SK-N-SH treated with all-trans-retinoic acid at 6 μM for 48 hours (cell line): Measurements from ENCODE around the gene TWSG1.

Experiments used
- ATAC-seq: fragments of 200-7000 bp; cut with Tn5 transposase; 3 replicates; pipeline ENCODE4 v1.9.1; 2020; ENCODE audit warnings: mild to moderate bottlenecking, moderate library complexity
- ARNTL ChIP-seq: fragments of 450-650 bp; formaldehyde crosslinking; IDR thresholded peaks from 2 replicates; pipeline ENCODE4 v1.5.0; 2020; ENCODE audit warnings: low read depth, mild to moderate bottlenecking, moderate library complexity, borderline replicate concordance
- BACH2 ChIP-seq: fragments of 250-450 bp; sonication (Bioruptor Pico); IDR thresholded peaks from 2 replicates; pipeline ENCODE4 v1.9.0; 2021; ENCODE audit warnings: mild to moderate bottlenecking, borderline replicate concordance
- CREB5 ChIP-seq: fragments of 250-450 bp; sonication (Bioruptor Pico); IDR thresholded peaks from 2 replicates; pipeline ENCODE4 v1.5.1; 2020; ENCODE audit warnings: low read depth, mild to moderate bottlenecking, moderate library complexity
- CSDC2 ChIP-seq: fragments of 250-450 bp; sonication (Bioruptor Pico); IDR thresholded peaks from 2 replicates; pipeline ENCODE4 v1.5.0; 2020; ENCODE audit warnings: mild to moderate bottlenecking, moderate library complexity
- CSRNP3 ChIP-seq: fragments of 250-450 bp; sonication (Bioruptor Pico); IDR thresholded peaks from 2 replicates; pipeline ENCODE4 v1.5.1; 2021; ENCODE audit warnings: mild to moderate bottlenecking, moderate library complexity
- ESRRG ChIP-seq: fragments of 250-450 bp; sonication (Bioruptor Pico); IDR thresholded peaks from 2 replicates; pipeline ENCODE4 v1.6.1; 2021; ENCODE audit warnings: mild to moderate bottlenecking
- GLIS3 ChIP-seq: fragments of 250-450 bp; sonication (Bioruptor Pico); IDR thresholded peaks from 2 replicates; pipeline ENCODE4 v1.5.0; 2020; ENCODE audit warnings: mild to moderate bottlenecking, moderate library complexity
- ISL1 ChIP-seq: fragments of 250-450 bp; sonication (Bioruptor Pico); IDR thresholded peaks from 2 replicates; pipeline ENCODE4 v2.1.2; 2022; ENCODE audit warnings: mild to moderate bottlenecking, moderate library complexity
- OSR1 ChIP-seq: fragments of 250-450 bp; sonication (Bioruptor Pico); IDR thresholded peaks from 2 replicates; pipeline ENCODE4 v1.8.0; 2022; ENCODE audit warnings: moderate library complexity, mild to moderate bottlenecking, inconsistent platforms
- PATZ1 ChIP-seq: fragments of 250-450 bp; sonication (Bioruptor Pico); IDR thresholded peaks from 2 replicates; pipeline ENCODE4 v1.8.0; 2020; ENCODE audit warnings: mild to moderate bottlenecking, moderate library complexity, borderline replicate concordance
- POU6F1 ChIP-seq: fragments of 250-450 bp; sonication (Bioruptor Pico); IDR thresholded peaks from 2 replicates; pipeline ENCODE4 v1.8.0; 2021; ENCODE audit warnings: low read depth, mild to moderate bottlenecking, moderate library complexity, borderline replicate concordance
- PPARA ChIP-seq: fragments of 250-450 bp; sonication (Bioruptor Pico); IDR thresholded peaks from 2 replicates; pipeline ENCODE4 v1.5.0; 2020; ENCODE audit warnings: mild to moderate bottlenecking, borderline replicate concordance
- RARB ChIP-seq: fragments of 250-450 bp; sonication (Bioruptor Pico); IDR thresholded peaks from 2 replicates; pipeline ENCODE4 v1.8.0; 2021; ENCODE audit warnings: mild to moderate bottlenecking, moderate library complexity
- SNAI2 ChIP-seq: fragments of 250-450 bp; sonication (Bioruptor Pico); IDR thresholded peaks from 2 replicates; pipeline ENCODE4 v1.5.0; 2020; ENCODE audit warnings: mild to moderate bottlenecking, moderate library complexity
- TCF4 ChIP-seq: fragments of 250-450 bp; sonication (Bioruptor Pico); IDR thresholded peaks from 2 replicates; pipeline ENCODE4 v1.8.0; 2021; ENCODE audit warnings: mild to moderate bottlenecking, moderate library complexity, borderline replicate concordance
- TOX ChIP-seq: fragments of 250-450 bp; sonication (Bioruptor Pico); IDR thresholded peaks from 2 replicates; pipeline ENCODE4 v1.8.0; 2021; ENCODE audit warnings: mild to moderate bottlenecking, moderate library complexity, borderline replicate concordance
- TSHZ2 ChIP-seq: fragments of 250-450 bp; sonication (Bioruptor Pico); IDR thresholded peaks from 2 replicates; pipeline ENCODE4 v1.5.0; 2020; ENCODE audit warnings: mild to moderate bottlenecking, moderate library complexity
- ZFP3 ChIP-seq: fragments of 250-450 bp; sonication (Bioruptor Pico); IDR thresholded peaks from 2 replicates; pipeline ENCODE4 v1.5.0; 2020; ENCODE audit warnings: mild to moderate bottlenecking, moderate library complexity
- ZNF565 ChIP-seq: fragments of 450-650 bp; formaldehyde crosslinking; conservative IDR thresholded peaks from 2 replicates; pipeline ENCODE4 v1.5.0; 2020; ENCODE audit warnings: low read depth, mild to moderate bottlenecking, moderate library complexity
- ZNF70 ChIP-seq: fragments of 450-650 bp; formaldehyde crosslinking; IDR thresholded peaks from 2 replicates; pipeline ENCODE4 v1.5.0; 2020; ENCODE audit warnings: mild to moderate bottlenecking, moderate library complexity
- ZNF8 ChIP-seq: fragments of 450-650 bp; formaldehyde crosslinking; IDR thresholded peaks from 2 replicates; pipeline ENCODE4 v1.5.0; 2020; ENCODE audit warnings: mild to moderate bottlenecking, moderate library complexity

Gene TWSG1

GRCh38 chr18:9289698-9290097 lies 44.9 kb upstream of the TWSG1 start (continued):
- no peak for TF ChIP-seq TSHZ2
- TF ChIP-seq CREB5 (CRISPR knock-in tag) = no peak
- no peak for TF ChIP-seq ESRRG
- TF ChIP-seq ARNTL (CRISPR knock-in tag) = no peak

GRCh38 chr18:9290156-9290555 lies 44.4 kb upstream of the TWSG1 start:
- TF ChIP-seq OSR1 (CRISPR knock-in tag) (no peak), RARB (CRISPR knock-in tag) (no peak), ISL1 (no peak)
- ATAC-seq = no peak

- TF ChIP-seq POU6F1 = no peak
- no peak for TF ChIP-seq CSRNP3 (CRISPR knock-in tag)
- TF ChIP-seq OSR1 (CRISPR knock-in tag) = no peak
- no peak for TF ChIP-seq PPARA (CRISPR knock-in tag)
- TF ChIP-seq RARB (CRISPR knock-in tag) = no peak
- TF ChIP-seq ZNF565 (CRISPR knock-in tag) = no peak
- TF ChIP-seq GLIS3 (CRISPR knock-in tag) = no peak
- no peak for TF ChIP-seq ZNF8 (CRISPR knock-in tag)
- no peak for TF ChIP-seq ARNTL (CRISPR knock-in tag)
- no peak for TF ChIP-seq TOX (CRISPR knock-in tag)
- no peak for TF ChIP-seq SNAI2 (CRISPR knock-in tag)
- TF ChIP-seq CSDC2 (CRISPR knock-in tag) = no peak
- TF ChIP-seq PATZ1 = no peak
- TF ChIP-seq ISL1 = no peak
- no peak for TF ChIP-seq ESRRG
- TF ChIP-seq BACH2 (CRISPR knock-in tag) = no peak
- no peak for TF ChIP-seq ZFP3
- no peak for ATAC-seq
Measured at GRCh38 chr18:9292047-9292446, 42.5 kb upstream of the TWSG1 start.

- no peak for ATAC-seq
- TF ChIP-seq ZNF8 (CRISPR knock-in tag) (no peak), TCF4 (no peak), CREB5 (CRISPR knock-in tag) (no peak), ZNF70 (CRISPR knock-in tag) (no peak), TOX (CRISPR knock-in tag) (no peak), SNAI2 (CRISPR knock-in tag) (no peak)
Measured at GRCh38 chr18:9293948-9294347, 40.6 kb upstream of the TWSG1 start.
